H9 (cell line): Measurements from ENCODE around the gene PPP1R12A. TPM values are rescaled to one million over a fixed set of nuclear protein-coding genes. Genes with fewer than 3 reads are reported as not detected.
A peak's percentile ranks its signal among the peaks of the same experiment; 100 is the strongest.

Experiments
- DNase-seq: peaks from one replicate; pipeline ENCODE4 v3.0.0-alpha.2; 2017
- H2AFZ ChIP-seq: one replicate; pipeline ENCODE4 v1.6.1; 2013; ENCODE audit warnings: mild to moderate bottlenecking, low read length, control low read depth, moderate library complexity
- H2AK5ac ChIP-seq: 2 replicates; pipeline ENCODE4 v1.6.1; 2013; ENCODE audit warnings: low read length, control low read depth, mixed read lengths; ENCODE audit not compliant: insufficient read length
- H2BK120ac ChIP-seq: one replicate; pipeline ENCODE4 v1.6.1; 2013; ENCODE audit warnings: low read depth, mild to moderate bottlenecking, low read length, control low read depth, inconsistent platforms; ENCODE audit not compliant: poor library complexity, severe bottlenecking
- H2BK12ac ChIP-seq: 2 replicates; pipeline ENCODE4 v1.6.1; 2013; ENCODE audit warnings: low read length, control low read depth, mixed read lengths, low read depth; ENCODE audit not compliant: insufficient read length
- H2BK15ac ChIP-seq: 2 replicates; pipeline ENCODE4 v1.6.1; 2013; ENCODE audit warnings: low read depth, low read length, control low read depth
- H2BK20ac ChIP-seq: one replicate; pipeline ENCODE4 v1.6.1; 2013; ENCODE audit warnings: low read depth, mild to moderate bottlenecking, low read length, control low read depth, inconsistent platforms; ENCODE audit not compliant: poor library complexity, severe bottlenecking
- H2BK5ac ChIP-seq: 2 replicates; pipeline ENCODE4 v1.6.1; 2013; ENCODE audit warnings: low read length, control low read depth, mixed read lengths; ENCODE audit not compliant: insufficient read length
- H3K14ac ChIP-seq: 2 replicates; pipeline ENCODE4 v1.6.1; 2013; ENCODE audit warnings: low read length, control low read depth; ENCODE audit not compliant: insufficient read depth
- H3K18ac ChIP-seq: 2 replicates; pipeline ENCODE4 v1.6.1; 2013; ENCODE audit warnings: low read depth, mild to moderate bottlenecking, mixed read lengths, low read length, control low read depth; ENCODE audit not compliant: insufficient read length
- H3K23ac ChIP-seq: 2 replicates; pipeline ENCODE4 v1.6.1; 2013; ENCODE audit warnings: low read length, control low read depth, mixed read lengths, low read depth; ENCODE audit not compliant: insufficient read length
- H3K23me2 ChIP-seq: 2 replicates; pipeline ENCODE4 v1.6.1; 2013; ENCODE audit warnings: low read depth, mild to moderate bottlenecking, mixed read lengths, low read length, control low read depth; ENCODE audit not compliant: insufficient read length, poor library complexity, severe bottlenecking
- H3K27ac ChIP-seq: 2 replicates; pipeline ENCODE4 v1.5.1; 2013; ENCODE audit warnings: low read length, control low read depth, mixed read lengths, low read depth; ENCODE audit not compliant: insufficient read length
- H3K27me3 ChIP-seq: 2 replicates; pipeline ENCODE4 v1.6.1; 2013; ENCODE audit warnings: low read length, control low read depth, inconsistent platforms; ENCODE audit not compliant: insufficient read depth
- H3K4ac ChIP-seq: 2 replicates; pipeline ENCODE4 v1.6.1; 2013; ENCODE audit warnings: low read depth, mild to moderate bottlenecking, control low read depth, inconsistent platforms, low read length, moderate library complexity
- H3K4me1 ChIP-seq: 2 replicates; pipeline ENCODE4 v1.6.1; 2013; ENCODE audit warnings: low read length, control low read depth, inconsistent platforms; ENCODE audit not compliant: insufficient read depth
- H3K4me2 ChIP-seq: 2 replicates; pipeline ENCODE4 v1.6.1; 2013; ENCODE audit warnings: low read length, control low read depth, mixed read lengths; ENCODE audit not compliant: insufficient read length, insufficient read depth
- H3K56ac ChIP-seq: 2 replicates; pipeline ENCODE4 v1.6.1; 2013; ENCODE audit warnings: low read depth, mild to moderate bottlenecking, mixed read lengths, low read length, control low read depth; ENCODE audit not compliant: insufficient read length
- H3K79me1 ChIP-seq: 2 replicates; pipeline ENCODE4 v1.6.1; 2013; ENCODE audit warnings: low read depth, mild to moderate bottlenecking, moderate library complexity, low read length, control low read depth, inconsistent platforms; ENCODE audit not compliant: insufficient read depth, poor library complexity, severe bottlenecking
- H3K79me2 ChIP-seq: 2 replicates; pipeline ENCODE4 v1.6.1; 2013; ENCODE audit warnings: low read length, control low read depth, inconsistent platforms; ENCODE audit not compliant: insufficient read depth
- H3K9ac ChIP-seq: 2 replicates; pipeline ENCODE4 v1.6.1; 2013; ENCODE audit warnings: low read length, control low read depth, mixed read lengths; ENCODE audit not compliant: insufficient read length; ENCODE audit errors: extremely low read depth
- H3K9me3 ChIP-seq: one replicate; pipeline ENCODE4 v1.6.1; 2013; ENCODE audit warnings: low read depth, low read length, inconsistent platforms; ENCODE audit not compliant: control insufficient read depth
- H3T11ph ChIP-seq: one replicate; pipeline ENCODE4 v1.6.1; 2013; ENCODE audit warnings: mild to moderate bottlenecking, low read length, control low read depth, inconsistent platforms
- H4K20me1 ChIP-seq: one replicate; pipeline ENCODE4 v1.6.1; 2013; ENCODE audit not compliant: control insufficient read depth, insufficient read length, insufficient read depth
- H4K5ac ChIP-seq: 2 replicates; pipeline ENCODE4 v1.6.1; 2013; ENCODE audit warnings: low read depth, mild to moderate bottlenecking, mixed read lengths, low read length, control low read depth; ENCODE audit not compliant: insufficient read length
- H4K8ac ChIP-seq: replicated peaks from 2 replicates; pipeline ENCODE4 v1.6.1; 2013; ENCODE audit warnings: low read length, control low read depth, mixed read lengths, low read depth; ENCODE audit not compliant: insufficient read length
- H4K91ac ChIP-seq: 2 replicates; pipeline ENCODE4 v1.6.1; 2013; ENCODE audit warnings: low read depth, mild to moderate bottlenecking, moderate library complexity, mixed read lengths, low read length, control low read depth; ENCODE audit not compliant: insufficient read length
- H3K27ac Mint-ChIP-seq, 3 experiments: 2 replicates in 2 of 3; 3 replicates in 1 of 3; pipeline ENCODE4 v1.8.0; 2020 to 2021; ENCODE audit warnings: mixed read lengths in 3 of 3, mild to moderate bottlenecking in 1 of 3, moderate library complexity in 1 of 3
- H3K27me3 Mint-ChIP-seq: 2 replicates; pipeline ENCODE4 v1.8.0; 2021; ENCODE audit warnings: low read depth, mild to moderate bottlenecking, moderate library complexity, mixed read lengths
- H3K36me3 Mint-ChIP-seq, 3 experiments: 2 replicates in 2 of 3; 3 replicates in 1 of 3; pipeline ENCODE4 v1.8.0; 2020 to 2021; ENCODE audit warnings: low read depth in 3 of 3, mixed read lengths in 3 of 3; ENCODE audit not compliant: insufficient read depth in 1 of 3
- H3K4me1 Mint-ChIP-seq, 2 experiments: 2 replicates each; pipeline ENCODE4 v1.8.0; 2020; ENCODE audit warnings: mixed read lengths in 2 of 2
- H3K4me3 Mint-ChIP-seq, 2 experiments: 2 replicates in 1 of 2; 3 replicates in 1 of 2; pipeline ENCODE4 v1.8.0; 2020 to 2021; ENCODE audit warnings: mild to moderate bottlenecking in 2 of 2, mixed read lengths in 2 of 2, moderate library complexity in 1 of 2
- H3K9me3 Mint-ChIP-seq, 2 experiments: 2 replicates in 1 of 2; 3 replicates in 1 of 2; pipeline ENCODE4 v1.8.0; 2020; ENCODE audit warnings: mild to moderate bottlenecking in 2 of 2, mixed read lengths in 2 of 2, moderate library complexity in 1 of 2
- WGBS: extraction: QIAGEN DNeasy Blood & Tissue Kit; methylation state at CpG from one replicate; pipeline ENCODE4 v1.1.7; 2013; ENCODE audit warnings: missing lambda C conversion rate, low lambda C conversion rate, mixed read lengths; ENCODE audit not compliant: insufficient read length; ENCODE audit errors: extremely low coverage; 5-methylcytosine and 5-hydroxymethylcytosine counted together
- total RNA-seq: library from RNA; stranded (reverse); gene quantifications from 2 replicates; pipeline ENCODE4 v1.2.1, GENCODE V29; 2021
- TF ChIP-seq, protein P1 (sequence below): fragments of 200-600 bp; sonication (generic); conservative IDR thresholded peaks from 3 replicates; pipeline ENCODE4 v1.8.0; 2021; ENCODE audit warnings: antibody characterized with exemption, mild to moderate bottlenecking

Gene PPP1R12A
- total RNA-seq, 1 experiment from 2014 or later = 93.5 TPM

DNA sequence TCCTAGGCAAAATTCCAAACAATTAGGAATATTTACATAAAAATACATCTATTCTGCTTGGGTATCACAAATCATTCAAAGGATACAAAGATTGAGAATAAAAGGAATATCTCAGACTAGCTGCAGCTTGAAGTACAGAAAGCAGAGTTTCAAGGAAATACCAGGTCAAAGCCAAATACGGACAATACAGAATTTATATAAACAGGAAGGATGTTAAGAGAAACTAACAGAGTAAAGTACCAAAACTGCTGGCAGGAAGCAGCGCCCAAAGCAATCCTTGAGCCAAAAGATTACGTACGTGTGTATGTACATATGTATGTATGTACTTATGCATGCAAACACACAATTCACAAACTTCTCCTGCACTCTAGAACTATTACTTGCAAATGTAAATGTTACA, 86.6 kb downstream of the PPP1R12A start:
- no peak overlapping the region for H3K4me2 ChIP-seq
- no peaks in the 10 kb centered on the region for H4K20me1 ChIP-seq
- H2BK12ac ChIP-seq = no peak overlapping the region
- H2AFZ ChIP-seq = no peak overlapping the region
- H4K5ac ChIP-seq = no peak overlapping the region
- Mint-ChIP-seq H3K4me3 (no peak overlapping the region), H3K4me1 (peaks cover 20 to 30% of the 10 kb centered on the region in 2 experiments), H3K27ac (peak overlapping the region in 1 of 3 experiments; percentile 66; a peak in 3 of 7 replicates), H3K27me3 (no peaks in the 10 kb centered on the region), H3K36me3 (peaks cover 15 to 28% (median 25%) of the 10 kb centered on the region in 3 experiments), H3K9me3 (peaks cover 0 to 9% of the 10 kb centered on the region in 2 experiments; a peak in 3 of 5 replicates)
- no peak overlapping the region for H3K9ac ChIP-seq
- H2BK15ac ChIP-seq = no peak overlapping the region
- no peak overlapping the region for H3K4ac ChIP-seq
- H3K4me1 ChIP-seq = peaks cover 2% of the 10 kb centered on the region; the same call in 1 of the 2 replicates
- no peak overlapping the region for H3T11ph ChIP-seq
- H3K27me3 ChIP-seq = no peaks in the 10 kb centered on the region
- no peak overlapping the region for H3K27ac ChIP-seq
- H3K23ac ChIP-seq = no peak overlapping the region
- no peak overlapping the region for H4K8ac ChIP-seq
- no peak overlapping the region for H2BK120ac ChIP-seq
- H4K91ac ChIP-seq = no peak overlapping the region
- peaks cover 4% of the 10 kb centered on the region for H3K79me1 ChIP-seq
- H2BK20ac ChIP-seq = no peak overlapping the region
- H3K56ac ChIP-seq = no peak overlapping the region
- no peaks in the 10 kb centered on the region; the same call in 1 of the 2 replicates for H3K79me2 ChIP-seq
- H3K18ac ChIP-seq = no peak overlapping the region
- no peak overlapping the region for H2AK5ac ChIP-seq
- H3K14ac ChIP-seq = no peak overlapping the region
- TF ChIP-seq, protein P1, sequence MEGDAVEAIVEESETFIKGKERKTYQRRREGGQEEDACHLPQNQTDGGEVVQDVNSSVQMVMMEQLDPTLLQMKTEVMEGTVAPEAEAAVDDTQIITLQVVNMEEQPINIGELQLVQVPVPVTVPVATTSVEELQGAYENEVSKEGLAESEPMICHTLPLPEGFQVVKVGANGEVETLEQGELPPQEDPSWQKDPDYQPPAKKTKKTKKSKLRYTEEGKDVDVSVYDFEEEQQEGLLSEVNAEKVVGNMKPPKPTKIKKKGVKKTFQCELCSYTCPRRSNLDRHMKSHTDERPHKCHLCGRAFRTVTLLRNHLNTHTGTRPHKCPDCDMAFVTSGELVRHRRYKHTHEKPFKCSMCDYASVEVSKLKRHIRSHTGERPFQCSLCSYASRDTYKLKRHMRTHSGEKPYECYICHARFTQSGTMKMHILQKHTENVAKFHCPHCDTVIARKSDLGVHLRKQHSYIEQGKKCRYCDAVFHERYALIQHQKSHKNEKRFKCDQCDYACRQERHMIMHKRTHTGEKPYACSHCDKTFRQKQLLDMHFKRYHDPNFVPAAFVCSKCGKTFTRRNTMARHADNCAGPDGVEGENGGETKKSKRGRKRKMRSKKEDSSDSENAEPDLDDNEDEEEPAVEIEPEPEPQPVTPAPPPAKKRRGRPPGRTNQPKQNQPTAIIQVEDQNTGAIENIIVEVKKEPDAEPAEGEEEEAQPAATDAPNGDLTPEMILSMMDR = no peak
- DNase-seq = no peak
- no peak overlapping the region for H2BK5ac ChIP-seq
- H3K9me3 ChIP-seq = no peaks in the 10 kb centered on the region
- H3K23me2 ChIP-seq = no peaks in the 10 kb centered on the region
- WGBS = no CpG with 5 or more reads among the region's 4 CpGs
